ENCODE measurements around the gene WNT5B.

WNT5B gene

DNA sequence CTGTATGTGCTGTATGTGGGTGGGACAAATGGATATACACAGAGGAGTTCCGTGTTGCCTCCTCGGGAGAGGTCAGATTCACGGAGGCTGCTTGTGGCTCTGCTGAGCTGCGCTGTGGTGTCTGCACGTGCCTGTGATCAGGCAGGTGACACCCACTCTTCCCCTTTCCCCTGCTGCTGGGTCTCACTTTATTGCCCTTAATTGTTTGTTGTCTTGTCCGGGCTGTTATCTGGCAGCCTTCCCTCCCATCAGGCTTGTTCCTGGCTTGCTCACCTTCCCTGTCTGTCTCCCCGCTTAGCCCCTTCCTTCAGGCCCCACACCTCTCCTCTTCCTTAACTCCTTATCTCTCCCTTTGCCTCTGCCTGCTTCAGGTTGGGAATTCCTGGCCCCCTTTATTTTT, 13.5 kb downstream of the WNT5B start:
- no peaks in the 10 kb centered on the region for H3K36me3 ChIP-seq
- TF ChIP-seq, protein P1, sequence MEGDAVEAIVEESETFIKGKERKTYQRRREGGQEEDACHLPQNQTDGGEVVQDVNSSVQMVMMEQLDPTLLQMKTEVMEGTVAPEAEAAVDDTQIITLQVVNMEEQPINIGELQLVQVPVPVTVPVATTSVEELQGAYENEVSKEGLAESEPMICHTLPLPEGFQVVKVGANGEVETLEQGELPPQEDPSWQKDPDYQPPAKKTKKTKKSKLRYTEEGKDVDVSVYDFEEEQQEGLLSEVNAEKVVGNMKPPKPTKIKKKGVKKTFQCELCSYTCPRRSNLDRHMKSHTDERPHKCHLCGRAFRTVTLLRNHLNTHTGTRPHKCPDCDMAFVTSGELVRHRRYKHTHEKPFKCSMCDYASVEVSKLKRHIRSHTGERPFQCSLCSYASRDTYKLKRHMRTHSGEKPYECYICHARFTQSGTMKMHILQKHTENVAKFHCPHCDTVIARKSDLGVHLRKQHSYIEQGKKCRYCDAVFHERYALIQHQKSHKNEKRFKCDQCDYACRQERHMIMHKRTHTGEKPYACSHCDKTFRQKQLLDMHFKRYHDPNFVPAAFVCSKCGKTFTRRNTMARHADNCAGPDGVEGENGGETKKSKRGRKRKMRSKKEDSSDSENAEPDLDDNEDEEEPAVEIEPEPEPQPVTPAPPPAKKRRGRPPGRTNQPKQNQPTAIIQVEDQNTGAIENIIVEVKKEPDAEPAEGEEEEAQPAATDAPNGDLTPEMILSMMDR (IDR thresholded peaks at IDR 0.05; ENCODE audit: low read depth, low read length) = no peak
- no peak for DNase-seq
- no peaks in the 10 kb centered on the region for H3K9me3 ChIP-seq (ENCODE audit: severe bottlenecking)
- H3K4me3 ChIP-seq (ENCODE audit: low read depth, low read length) = no peak overlapping the region
- no peaks in the 10 kb centered on the region for H3K27me3 ChIP-seq (ENCODE audit: insufficient read depth, low read depth, severe bottlenecking)
- H3K27ac ChIP-seq = no peak overlapping the region

DNA sequence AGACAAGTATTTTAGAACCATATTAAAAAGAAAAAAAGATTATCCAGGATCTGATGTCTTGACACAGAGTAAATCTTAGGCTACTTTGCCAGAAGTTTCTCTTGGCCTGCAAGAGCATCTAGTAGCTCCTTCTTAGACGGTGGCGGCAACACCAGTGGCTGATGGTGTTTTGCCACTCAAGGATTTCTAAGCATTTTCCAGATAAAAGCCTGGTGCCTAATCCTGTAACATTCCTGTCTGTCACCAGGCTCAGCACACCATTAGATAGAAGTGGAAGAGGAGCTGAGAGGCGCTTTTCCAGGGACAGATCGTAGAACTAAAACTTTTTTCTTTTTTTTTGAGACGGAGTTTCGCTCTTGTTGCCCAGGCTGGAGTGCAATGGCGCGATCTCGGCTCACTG, 14.0 kb downstream of the WNT5B start:
- H3K4me3 ChIP-seq (ENCODE audit: low read depth, low read length) = no peak overlapping the region
- no peak for DNase-seq
- TF ChIP-seq, protein P1 (IDR thresholded peaks at IDR 0.05; ENCODE audit: low read depth, low read length) = no peak
- H3K27me3 ChIP-seq (ENCODE audit: insufficient read depth, low read depth, severe bottlenecking) = no peaks in the 10 kb centered on the region
- H3K9me3 ChIP-seq (ENCODE audit: severe bottlenecking) = no peaks in the 10 kb centered on the region
- H3K36me3 ChIP-seq = no peaks in the 10 kb centered on the region
- H3K27ac ChIP-seq = no peak overlapping the region

DNA sequence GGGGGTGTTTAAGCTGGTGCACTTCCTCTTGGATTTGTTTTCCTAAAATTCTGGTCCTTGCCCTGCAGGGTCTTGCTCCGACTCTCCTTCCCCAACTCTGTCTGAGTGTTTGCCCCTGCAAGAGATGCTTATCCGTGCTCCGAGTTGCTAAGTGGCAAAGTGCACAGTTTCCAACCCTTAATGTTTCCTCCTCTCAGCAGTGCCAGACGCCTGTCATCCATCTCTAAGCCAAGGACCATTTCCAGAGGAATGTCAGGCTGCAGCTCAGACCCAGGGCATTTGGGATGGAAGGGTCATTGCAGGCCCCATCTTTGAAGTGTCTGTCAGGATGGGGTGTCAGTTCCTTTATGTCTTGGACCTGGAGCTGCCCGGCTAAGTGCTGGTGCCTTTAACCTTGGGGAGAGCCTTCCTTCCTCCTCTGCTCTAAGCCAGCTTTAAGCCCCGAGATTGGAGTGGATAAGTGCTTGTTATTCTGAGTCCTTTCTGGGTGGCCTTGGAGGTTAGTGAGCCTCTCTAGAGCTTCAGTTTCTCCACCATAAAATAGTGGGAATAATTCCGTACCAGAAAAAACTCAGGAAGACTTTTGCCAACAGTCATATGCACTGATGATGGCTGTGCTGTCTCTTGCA, 15.0 kb downstream of the WNT5B start:
- Histone ChIP-seq H3K27me3 (ENCODE audit: insufficient read depth, low read depth, severe bottlenecking) (no peaks in the 10 kb centered on the region), H3K27ac (peak overlapping the region; percentile 65), H3K4me3 (ENCODE audit: low read depth, low read length) (no peak overlapping the region), H3K9me3 (ENCODE audit: severe bottlenecking) (no peaks in the 10 kb centered on the region), H3K36me3 (no peaks in the 10 kb centered on the region)
- TF ChIP-seq, protein P1 (IDR thresholded peaks at IDR 0.05; ENCODE audit: low read depth, low read length) = no peak
- DNase-seq = peak; percentile 59

DNA sequence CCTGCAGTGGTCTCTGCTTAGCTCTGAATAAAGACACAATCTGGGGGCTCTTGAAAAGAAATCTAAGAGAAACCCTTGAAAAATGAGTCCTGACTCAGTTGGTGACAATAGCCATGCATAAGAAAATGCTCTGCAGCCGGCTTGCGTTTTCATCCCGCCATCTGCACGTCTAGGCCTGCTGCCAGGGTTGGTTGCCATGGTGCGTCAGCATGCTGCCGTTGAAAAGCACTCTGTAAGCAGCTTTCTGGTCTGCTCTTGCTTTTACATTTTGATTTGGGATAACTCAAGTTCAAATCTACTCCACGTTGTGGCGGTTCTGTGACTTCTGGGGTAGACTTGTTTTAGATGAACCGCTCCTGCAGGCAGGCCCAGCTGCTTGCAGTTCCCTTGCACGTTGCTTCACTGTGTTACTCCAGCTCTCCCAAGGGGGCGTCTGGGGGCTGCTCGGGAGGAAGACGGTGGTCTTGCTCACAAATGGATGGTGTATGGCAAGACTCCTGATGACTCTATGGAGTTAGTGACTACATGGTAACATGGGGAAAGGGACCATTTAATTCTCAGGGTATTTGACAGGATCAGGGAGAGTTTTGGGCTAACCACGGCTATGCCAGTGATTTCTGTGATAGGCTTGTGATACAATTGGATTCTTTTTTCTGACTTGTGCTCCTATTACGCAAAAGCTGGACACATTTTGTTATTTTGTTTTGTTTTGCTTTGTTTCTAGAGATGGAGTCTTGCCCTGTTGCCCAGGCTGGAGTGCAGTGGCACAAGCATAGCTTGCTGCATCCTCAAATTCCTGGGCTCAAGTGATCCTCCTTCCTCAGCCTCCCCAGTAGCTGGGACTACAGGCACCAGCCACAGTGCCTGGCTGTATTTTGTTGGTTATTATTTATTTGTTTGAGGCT, 15.8 kb downstream of the WNT5B start:
- no peaks in the 10 kb centered on the region for H3K27me3 ChIP-seq (ENCODE audit: insufficient read depth, low read depth, severe bottlenecking)
- DNase-seq = peak; percentile 63
- H3K27ac ChIP-seq = peak overlapping the region; percentile 65
- no peak overlapping the region for H3K4me3 ChIP-seq (ENCODE audit: low read depth, low read length)
- TF ChIP-seq, protein P1 (IDR thresholded peaks at IDR 0.05; ENCODE audit: low read depth, low read length) = no peak
- H3K36me3 ChIP-seq = no peaks in the 10 kb centered on the region
- H3K9me3 ChIP-seq (ENCODE audit: severe bottlenecking) = no peaks in the 10 kb centered on the region

DNA sequence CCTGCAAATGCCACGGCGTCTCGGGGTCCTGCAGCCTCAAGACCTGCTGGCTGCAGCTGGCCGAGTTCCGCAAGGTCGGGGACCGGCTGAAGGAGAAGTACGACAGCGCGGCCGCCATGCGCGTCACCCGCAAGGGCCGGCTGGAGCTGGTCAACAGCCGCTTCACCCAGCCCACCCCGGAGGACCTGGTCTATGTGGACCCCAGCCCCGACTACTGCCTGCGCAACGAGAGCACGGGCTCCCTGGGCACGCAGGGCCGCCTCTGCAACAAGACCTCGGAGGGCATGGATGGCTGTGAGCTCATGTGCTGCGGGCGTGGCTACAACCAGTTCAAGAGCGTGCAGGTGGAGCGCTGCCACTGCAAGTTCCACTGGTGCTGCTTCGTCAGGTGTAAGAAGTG, 16.8 kb downstream of the WNT5B start:
- Histone ChIP-seq H3K4me3 (ENCODE audit: low read depth, low read length) (no peak overlapping the region), H3K27me3 (ENCODE audit: insufficient read depth, low read depth, severe bottlenecking) (no peaks in the 10 kb centered on the region)
- TF ChIP-seq, protein P1 (IDR thresholded peaks at IDR 0.05; ENCODE audit: low read depth, low read length) = no peak

More for the DNA sequence above, 16.8 kb downstream of the WNT5B start:
- no peaks in the 10 kb centered on the region for H3K36me3 ChIP-seq
- no peak overlapping the region for H3K27ac ChIP-seq
- no peak for DNase-seq
- no peaks in the 10 kb centered on the region for H3K9me3 ChIP-seq (ENCODE audit: severe bottlenecking)

Measured in WERI-Rb-1 (cell line).